ENCODE measurements around the gene COL18A1.

GRCh38 chr21:45367402-45368351 lies 37.3 kb upstream of the COL18A1 start:
- TF ChIP-seq GMEB1 (CRISPR knock-in tag; IDR thresholded peaks at IDR 0.05) (no peak), SP2 (IDR thresholded peaks at IDR 0.05; ENCODE audit: extremely low read depth, low read depth, low read length, poor library complexity, severe bottlenecking) (no peak), LARP7 (IDR thresholded peaks at IDR 0.05) (no peak), RERE (CRISPR knock-in tag; IDR thresholded peaks at IDR 0.05; ENCODE audit: borderline replicate concordance) (no peak), KDM4B (IDR thresholded peaks at IDR 0.05; ENCODE audit: borderline replicate concordance in 2 of 2, low read depth in 1 of 2) (no peak), NFYB (IDR thresholded peaks at IDR 0.05; ENCODE audit: extremely low read depth, insufficient read length) (no peak), SPI1 (IDR thresholded peaks at IDR 0.05; ENCODE audit: borderline replicate concordance, low read depth, low read length) (no peak), HDGF (IDR thresholded peaks at IDR 0.05) (no peak), KAT8 (IDR thresholded peaks at IDR 0.05; ENCODE audit: low read depth) (no peak), MECOM (CRISPR knock-in tag; IDR thresholded peaks at IDR 0.05) (no peak)
